ENCODE results near the gene CYGB. TPM values are rescaled to one million over a fixed set of nuclear protein-coding genes. Genes with fewer than 3 reads are reported as not detected.

Gene CYGB
- total and polyA plus RNA-seq, 9 of the 15 experiments (the other 6 are each of a cell fraction or from before 2014, with no cell fraction given), result 0.08 to 0.95 (median 0.18) TPM; not detected in 5

GRCh38 chr17:76484228-76484725, 53.2 kb downstream of the CYGB start:
- Histone ChIP-seq H3K79me2 (ENCODE audit: control insufficient read depth, insufficient read depth, low read length) (no peaks in the 10 kb centered on the region; the same call in 2 of the 3 replicates), H3K9me1 (ENCODE audit: control insufficient read depth, insufficient read depth, low read length) (no peaks in the 10 kb centered on the region), H3K36me3 (ENCODE audit: control insufficient read depth, insufficient read depth, low read length) (no peaks in the 10 kb centered on the region), H3K9me3 (replicated peaks; ENCODE audit: control insufficient read depth, insufficient read depth, low read depth, low read length) (no peaks in the 10 kb centered on the region), H3K4me1 (replicated peaks in 1 of 2; ENCODE audit: control insufficient read depth in 2 of 2, insufficient read depth in 2 of 2, low read length in 2 of 2) (peaks cover 7 to 14% of the 10 kb centered on the region in 2 experiments; a peak in 4 of 5 replicates), H4K20me1 (replicated peaks; ENCODE audit: control insufficient read depth, insufficient read depth, low read length) (no peaks in the 10 kb centered on the region), H3K27ac (ENCODE audit: extremely low read depth, low read depth, low read length) (peak overlapping the region; percentile 35; the same call in 1 of the 3 replicates), H2AFZ (ENCODE audit: low read depth, low read length) (peak overlapping the region; percentile 68), H3K9ac (ENCODE audit: insufficient read depth in 1 of 2, low read depth in 2 of 2, low read length in 2 of 2) (no peak overlapping the region), H3K27me3 (ENCODE audit: control insufficient read depth in 2 of 2, insufficient read depth in 2 of 2, low read length in 2 of 2) (no peaks in the 10 kb centered on the region; a peak in 1 of 5 replicates), H3K4me3 (no peak overlapping the region), H3K4me2 (ENCODE audit: insufficient read depth, low read length) (no peak overlapping the region; the same call in 1 of the 2 replicates)
- FAIRE-seq, result no peak
- no peak for TF ChIP-seq SIN3A (IDR thresholded peaks at IDR 0.05; ENCODE audit: borderline replicate concordance in 2 of 2, control insufficient read depth in 1 of 2, low read depth in 2 of 2, low read length in 2 of 2)
- no peak for TF ChIP-seq ZNF655 (CRISPR knock-in tag; IDR thresholded peaks at IDR 0.05)
- no peak for TF ChIP-seq HDAC8 (tag; IDR thresholded peaks at IDR 0.05)
- TF ChIP-seq ZNF76 (CRISPR knock-in tag; IDR thresholded peaks at IDR 0.05; ENCODE audit: borderline replicate concordance), result no peak
- TF ChIP-seq ZKSCAN8 (CRISPR knock-in tag; IDR thresholded peaks at IDR 0.05), result no peak
- no peak for TF ChIP-seq ESRRB (CRISPR knock-in tag; IDR thresholded peaks at IDR 0.05; ENCODE audit: borderline replicate concordance)
- TF ChIP-seq TFAP4 (CRISPR knock-in tag; IDR thresholded peaks at IDR 0.05; ENCODE audit: borderline replicate concordance), result no peak
- intact Hi-C loops (cut with micrococcal nuclease) (no loop called here), in situ Hi-C loops (cut with MboI) (no loop called here)
- ChIA-PET POLR2A (interaction anchor here (1.6 kb wide), 1 partner anchor 9 kb away, joined by 5 read pairs; no protein-coding TSS in a partner anchor), CTCF (ENCODE audit: low intra/inter-chr PET ratio) (no interaction called here)
- 49% methylated on average over 8 of the region's 11 CpGs for WGBS (ENCODE audit: insufficient coverage, low coverage, missing lambda C conversion rate)
- no peak for ATAC-seq
- DNase-seq (ENCODE audit: extremely low read depth in 1 of 4, low spot score in 3 of 4), result no peak
- BruUV-seq (replicated peaks), result no TSS peak

Measured in K562 (cell line).